Measurements from ENCODE around the gene LECT2. TPM values are rescaled to one million over a fixed set of nuclear protein-coding genes. Genes with fewer than 3 reads are reported as not detected.

LECT2 gene
- total RNA-seq, 1 donor from 2014 or later: not detected

GRCh38 chr5:135915466-135916001, 39.2 kb downstream of the LECT2 start:
- H3K27ac ChIP-seq: no peak overlapping the region
- Mint-ChIP-seq H3K9me3 (no peaks in the 10 kb centered on the region), H3K27ac (no peak overlapping the region), H3K27me3 (ENCODE audit: insufficient read depth, low read depth) (peaks cover 2% of the 10 kb centered on the region), H3K4me3 (no peak overlapping the region), H3K4me1 (no peaks in the 10 kb centered on the region), H3K36me3 (no peaks in the 10 kb centered on the region)
- no peaks in the 10 kb centered on the region for H3K9me3 ChIP-seq (ENCODE audit: low read depth)
- no peaks in the 10 kb centered on the region for H3K36me3 ChIP-seq
- H3K9ac ChIP-seq: no peak overlapping the region
- no peak overlapping the region for H2AFZ ChIP-seq (replicated peaks)
- H3K4me2 ChIP-seq: no peak overlapping the region
- no peaks in the 10 kb centered on the region for H3K79me2 ChIP-seq (ENCODE audit: low read depth)
- DNase-seq (ENCODE audit: low spot score): no peak
- H3F3A ChIP-seq (ENCODE audit: low read depth): no peaks in the 10 kb centered on the region
- H3K4me1 ChIP-seq: no peaks in the 10 kb centered on the region
- H3K4me3 ChIP-seq: no peak overlapping the region
- TF ChIP-seq EZH2 (IDR thresholded peaks at IDR 0.05) (no peak), EZH2phosphoT487 (IDR thresholded peaks at IDR 0.05) (no peak)
- TF ChIP-seq, protein P1, sequence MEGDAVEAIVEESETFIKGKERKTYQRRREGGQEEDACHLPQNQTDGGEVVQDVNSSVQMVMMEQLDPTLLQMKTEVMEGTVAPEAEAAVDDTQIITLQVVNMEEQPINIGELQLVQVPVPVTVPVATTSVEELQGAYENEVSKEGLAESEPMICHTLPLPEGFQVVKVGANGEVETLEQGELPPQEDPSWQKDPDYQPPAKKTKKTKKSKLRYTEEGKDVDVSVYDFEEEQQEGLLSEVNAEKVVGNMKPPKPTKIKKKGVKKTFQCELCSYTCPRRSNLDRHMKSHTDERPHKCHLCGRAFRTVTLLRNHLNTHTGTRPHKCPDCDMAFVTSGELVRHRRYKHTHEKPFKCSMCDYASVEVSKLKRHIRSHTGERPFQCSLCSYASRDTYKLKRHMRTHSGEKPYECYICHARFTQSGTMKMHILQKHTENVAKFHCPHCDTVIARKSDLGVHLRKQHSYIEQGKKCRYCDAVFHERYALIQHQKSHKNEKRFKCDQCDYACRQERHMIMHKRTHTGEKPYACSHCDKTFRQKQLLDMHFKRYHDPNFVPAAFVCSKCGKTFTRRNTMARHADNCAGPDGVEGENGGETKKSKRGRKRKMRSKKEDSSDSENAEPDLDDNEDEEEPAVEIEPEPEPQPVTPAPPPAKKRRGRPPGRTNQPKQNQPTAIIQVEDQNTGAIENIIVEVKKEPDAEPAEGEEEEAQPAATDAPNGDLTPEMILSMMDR (IDR thresholded peaks at IDR 0.05): no peak
- H3K27me3 ChIP-seq: peaks cover 100% of the 10 kb centered on the region
- H4K20me1 ChIP-seq (ENCODE audit: low read depth): no peaks in the 10 kb centered on the region

DNA sequence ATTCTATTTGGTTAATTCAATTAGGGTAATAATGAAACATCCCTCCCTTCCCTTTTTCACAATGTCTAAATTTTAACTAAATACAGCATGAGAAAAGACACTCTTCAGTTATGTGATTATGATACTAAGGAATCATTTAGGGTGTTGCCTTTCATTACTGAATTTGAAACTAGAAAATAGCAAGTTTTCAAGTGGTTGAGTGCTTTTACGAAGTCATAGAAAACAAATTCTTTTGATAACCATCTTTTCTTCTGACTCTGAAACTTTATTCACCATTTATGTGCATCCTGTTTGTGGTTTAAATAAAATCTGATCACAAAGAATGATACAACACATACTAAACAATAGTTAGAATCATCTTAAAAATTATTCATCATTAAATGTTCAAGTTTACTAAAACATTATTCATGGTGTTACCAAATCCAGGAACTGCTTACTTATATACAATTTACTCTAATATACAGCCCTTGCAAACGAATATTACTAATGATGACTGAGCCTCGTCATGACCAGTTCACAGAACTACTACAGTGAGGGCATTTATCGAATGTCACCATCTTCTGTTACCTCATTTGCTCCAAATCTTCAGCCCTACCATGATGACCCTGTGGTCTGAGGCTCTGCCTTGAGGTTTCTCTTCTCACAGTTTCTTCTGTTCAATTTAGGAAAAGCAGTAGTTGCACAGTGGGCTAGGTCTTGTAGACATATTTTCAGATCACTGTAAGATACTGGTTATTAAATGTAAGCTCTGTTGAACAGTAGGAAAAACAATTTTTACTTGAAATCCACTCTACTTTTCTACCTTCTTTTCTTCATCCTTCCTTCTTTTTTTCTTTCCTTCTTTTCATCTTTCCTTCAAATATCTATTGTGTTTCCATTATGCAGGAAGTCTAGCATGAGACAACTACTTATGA, 40.8 kb downstream of the LECT2 start:
- no peaks in the 10 kb centered on the region for H3K4me1 ChIP-seq
- DNase-seq (ENCODE audit: low spot score): no peak
- H3K4me3 ChIP-seq: no peak overlapping the region
- no peaks in the 10 kb centered on the region for H3K79me2 ChIP-seq (ENCODE audit: low read depth)
- TF ChIP-seq, protein P1 (IDR thresholded peaks at IDR 0.05): no peak
- TF ChIP-seq EZH2phosphoT487 (IDR thresholded peaks at IDR 0.05) (no peak), EZH2 (IDR thresholded peaks at IDR 0.05) (no peak)
- Mint-ChIP-seq H3K4me3 (no peak overlapping the region), H3K36me3 (no peaks in the 10 kb centered on the region), H3K27me3 (ENCODE audit: insufficient read depth, low read depth) (peaks cover 5% of the 10 kb centered on the region), H3K4me1 (no peaks in the 10 kb centered on the region), H3K9me3 (no peaks in the 10 kb centered on the region), H3K27ac (no peak overlapping the region)
- no peak overlapping the region for H3K4me2 ChIP-seq
- H4K20me1 ChIP-seq (ENCODE audit: low read depth): no peaks in the 10 kb centered on the region
- H3K27ac ChIP-seq: no peak overlapping the region
- no peaks in the 10 kb centered on the region for H3F3A ChIP-seq (ENCODE audit: low read depth)
- H3K9ac ChIP-seq: no peak overlapping the region
- H3K36me3 ChIP-seq: no peaks in the 10 kb centered on the region
- no peak overlapping the region for H2AFZ ChIP-seq (replicated peaks)
- H3K27me3 ChIP-seq: peaks cover 100% of the 10 kb centered on the region
- no peaks in the 10 kb centered on the region for H3K9me3 ChIP-seq (ENCODE audit: low read depth)

DNA sequence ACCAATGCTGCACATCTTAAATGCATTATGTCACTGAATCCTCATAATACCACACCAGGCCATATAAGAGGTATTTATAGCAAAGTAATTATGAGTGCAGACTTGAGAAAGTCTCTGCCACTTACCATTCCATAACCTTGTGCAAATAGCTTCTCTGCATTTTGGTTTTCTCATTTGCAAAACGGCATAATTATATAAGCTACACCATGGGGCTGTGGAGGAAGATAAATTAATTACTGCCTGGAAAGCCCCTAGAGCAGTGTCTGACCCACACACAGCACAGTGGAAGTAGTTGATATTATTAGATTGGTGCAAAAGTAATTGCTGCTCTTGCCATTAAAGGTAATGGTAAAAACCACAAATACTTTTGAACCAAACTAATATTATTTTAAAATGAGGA, 49.6 kb downstream of the LECT2 start:
- TF ChIP-seq EZH2 (IDR thresholded peaks at IDR 0.05): no peak
- TF ChIP-seq, protein P1 (IDR thresholded peaks at IDR 0.05): no peak
- TF ChIP-seq EZH2phosphoT487 (IDR thresholded peaks at IDR 0.05): no peak
- H3K4me3 ChIP-seq: no peak overlapping the region

More for the DNA sequence above, 49.6 kb downstream of the LECT2 start:
- H3K9me3 Mint-ChIP-seq: no peaks in the 10 kb centered on the region
- H3K36me3 ChIP-seq: no peaks in the 10 kb centered on the region
- no peak overlapping the region for H3K27ac ChIP-seq
- peaks cover 85% of the 10 kb centered on the region for H3K27me3 ChIP-seq
- no peak overlapping the region for H3K4me3 Mint-ChIP-seq
- no peak overlapping the region for H2AFZ ChIP-seq (replicated peaks)
- no peaks in the 10 kb centered on the region for H4K20me1 ChIP-seq (ENCODE audit: low read depth)
- H3K79me2 ChIP-seq (ENCODE audit: low read depth): no peaks in the 10 kb centered on the region
- no peaks in the 10 kb centered on the region for H3K9me3 ChIP-seq (ENCODE audit: low read depth)
- no peaks in the 10 kb centered on the region for H3F3A ChIP-seq (ENCODE audit: low read depth)
- H3K27ac Mint-ChIP-seq: no peak overlapping the region
- H3K9ac ChIP-seq: no peak overlapping the region
- no peaks in the 10 kb centered on the region for H3K4me1 ChIP-seq
- H3K36me3 Mint-ChIP-seq: no peaks in the 10 kb centered on the region
- H3K27me3 Mint-ChIP-seq (ENCODE audit: insufficient read depth, low read depth): peaks cover 6% of the 10 kb centered on the region
- DNase-seq (ENCODE audit: low spot score): no peak
- H3K4me1 Mint-ChIP-seq: no peaks in the 10 kb centered on the region
- H3K4me2 ChIP-seq: no peak overlapping the region

All from neural progenitor cell (in vitro differentiated cells).